ENCODE measurements around the gene CYB5B. TPM values are rescaled to one million over a fixed set of nuclear protein-coding genes. Genes with fewer than 3 reads are reported as not detected.

Gene CYB5B
- total and polyA plus RNA-seq, 2 donors (not counting 3 experiments of a cell fraction or from before 2014, with no cell fraction given) = 175 to 176 TPM

GRCh38 chr16:69497876-69498596 lies 73.6 kb downstream of the CYB5B start:
- intact Hi-C loops (cut with micrococcal nuclease) = loop anchor here (5.0 kb wide), 1 partner anchor 69 kb away; the partner anchor contains the start of gene NFAT5
- Histone ChIP-seq H3K9me3 (replicated peaks; ENCODE audit: control insufficient read depth, insufficient read depth, low read length) (no peaks in the 10 kb centered on the region), H2AFZ (ENCODE audit: low read depth, low read length) (no peak overlapping the region), H3K4me2 (ENCODE audit: insufficient read depth, low read length) (no peak overlapping the region), H3K36me3 (ENCODE audit: control insufficient read depth in 2 of 2, extremely low read depth in 1 of 2, insufficient read depth in 2 of 2, low read length in 2 of 2) (no peaks in the 10 kb centered on the region), H3K79me2 (ENCODE audit: control insufficient read depth, insufficient read depth, low read length) (no peaks in the 10 kb centered on the region), H3K4me1 (ENCODE audit: control insufficient read depth, extremely low read depth, insufficient read depth, low read length) (no peaks in the 10 kb centered on the region), H3K27ac (ENCODE audit: insufficient read depth, low read depth, low read length) (no peak overlapping the region), H4K20me1 (replicated peaks; ENCODE audit: control insufficient read depth, extremely low read depth, insufficient read depth, low read length) (no peaks in the 10 kb centered on the region), H3K4me3 (replicated peaks in 1 of 3; ENCODE audit: insufficient read depth in 1 of 3, low read depth in 1 of 3, low read length in 3 of 3) (no peak overlapping the region), H3K9ac (replicated peaks; ENCODE audit: extremely low read depth, insufficient read depth, low read length) (no peak overlapping the region), H3K9me1 (replicated peaks; ENCODE audit: control insufficient read depth, extremely low read depth, insufficient read depth, low read length) (no peaks in the 10 kb centered on the region), H3K27me3 (ENCODE audit: control insufficient read depth in 2 of 2, insufficient read depth in 2 of 2, low read length in 2 of 2) (peaks cover 0 to 2% of the 10 kb centered on the region in 2 experiments)
- CTCF ChIA-PET = no interaction called here
- FAIRE-seq = no peak
- POLR2A ChIA-PET = no interaction called here
- TF ChIP-seq FOS (IDR thresholded peaks at IDR 0.05; ENCODE audit: borderline replicate concordance, insufficient read depth, low read length) (no peak), JUN (IDR thresholded peaks at IDR 0.05; ENCODE audit: borderline replicate concordance, insufficient read depth, insufficient read length, low read depth) (no peak), MAX (IDR thresholded peaks at IDR 0.05; ENCODE audit: insufficient read depth, insufficient read length) (no peak), POLR2AphosphoS5 (IDR thresholded peaks at IDR 0.05; ENCODE audit: insufficient read depth, low read depth, low read length) (no peak), CTCF (IDR thresholded peaks at IDR 0.05; ENCODE audit: extremely low read depth in 1 of 2, insufficient read depth in 1 of 2, low read depth in 1 of 2, low read length in 2 of 2) (no peak), EZH2 (IDR thresholded peaks at IDR 0.05; ENCODE audit: borderline replicate concordance, low read depth, low read length, severe bottlenecking) (no peak), POLR2A (IDR thresholded peaks at IDR 0.05; ENCODE audit: low read depth, low read length) (no peak), GATA2 (IDR thresholded peaks at IDR 0.05; ENCODE audit: insufficient read depth, insufficient read length, low read depth, low read length) (no peak), MYC (IDR thresholded peaks at IDR 0.05; ENCODE audit: low read depth, low read length) (no peak)
- dilution Hi-C loops (cut with MboI; ENCODE audit: extremely low pct_ligation_motif_present, low sequenced_read_pairs) = no loop called here
- DNase-seq (ENCODE audit: low read depth, low spot score) = no peak
- no TSS peak for BruUV-seq (replicated peaks)

Measured in endothelial cell of umbilical vein (primary cell).